Cardiac fibroblast (primary cell): Measurements from ENCODE around the gene CARD19.
"Not testable (repeated sequence)": the region's sequence is repeated elsewhere in the genome, so short reads cannot be mapped to it uniquely, and the experiment has no call there.

ENCODE experiments used
- DNase-seq, 2 donors: peaks; one replicate each; pipeline versions ENCODE4 v3.0.0 to v3.0.0-alpha.2; 2010; ENCODE audit warnings: low read depth in 2 of 2
- H3K4me3 ChIP-seq, 2 donors: replicated peaks in 1 of 2; 1 replicate in 1 of 2; 2 replicates in 1 of 2; pipeline ENCODE4 v1.5.1; 2011; ENCODE audit warnings: low read depth in 2 of 2, low read length in 2 of 2, mild to moderate bottlenecking in 2 of 2, moderate library complexity in 1 of 2
- TF ChIP-seq, protein P1 (sequence below): IDR thresholded peaks from one replicate; pipeline ENCODE4 v1.5.1; 2011; ENCODE audit warnings: low read depth, mild to moderate bottlenecking, low read length, inconsistent platforms

The CARD19 gene

GRCh38 chr9:93141771-93142483 is 45.9 kb downstream of the CARD19 start:
- H3K4me3 ChIP-seq, result no peak overlapping the region
- DNase-seq, result no peak
- TF ChIP-seq, protein P1, sequence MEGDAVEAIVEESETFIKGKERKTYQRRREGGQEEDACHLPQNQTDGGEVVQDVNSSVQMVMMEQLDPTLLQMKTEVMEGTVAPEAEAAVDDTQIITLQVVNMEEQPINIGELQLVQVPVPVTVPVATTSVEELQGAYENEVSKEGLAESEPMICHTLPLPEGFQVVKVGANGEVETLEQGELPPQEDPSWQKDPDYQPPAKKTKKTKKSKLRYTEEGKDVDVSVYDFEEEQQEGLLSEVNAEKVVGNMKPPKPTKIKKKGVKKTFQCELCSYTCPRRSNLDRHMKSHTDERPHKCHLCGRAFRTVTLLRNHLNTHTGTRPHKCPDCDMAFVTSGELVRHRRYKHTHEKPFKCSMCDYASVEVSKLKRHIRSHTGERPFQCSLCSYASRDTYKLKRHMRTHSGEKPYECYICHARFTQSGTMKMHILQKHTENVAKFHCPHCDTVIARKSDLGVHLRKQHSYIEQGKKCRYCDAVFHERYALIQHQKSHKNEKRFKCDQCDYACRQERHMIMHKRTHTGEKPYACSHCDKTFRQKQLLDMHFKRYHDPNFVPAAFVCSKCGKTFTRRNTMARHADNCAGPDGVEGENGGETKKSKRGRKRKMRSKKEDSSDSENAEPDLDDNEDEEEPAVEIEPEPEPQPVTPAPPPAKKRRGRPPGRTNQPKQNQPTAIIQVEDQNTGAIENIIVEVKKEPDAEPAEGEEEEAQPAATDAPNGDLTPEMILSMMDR, result no peak

DNA sequence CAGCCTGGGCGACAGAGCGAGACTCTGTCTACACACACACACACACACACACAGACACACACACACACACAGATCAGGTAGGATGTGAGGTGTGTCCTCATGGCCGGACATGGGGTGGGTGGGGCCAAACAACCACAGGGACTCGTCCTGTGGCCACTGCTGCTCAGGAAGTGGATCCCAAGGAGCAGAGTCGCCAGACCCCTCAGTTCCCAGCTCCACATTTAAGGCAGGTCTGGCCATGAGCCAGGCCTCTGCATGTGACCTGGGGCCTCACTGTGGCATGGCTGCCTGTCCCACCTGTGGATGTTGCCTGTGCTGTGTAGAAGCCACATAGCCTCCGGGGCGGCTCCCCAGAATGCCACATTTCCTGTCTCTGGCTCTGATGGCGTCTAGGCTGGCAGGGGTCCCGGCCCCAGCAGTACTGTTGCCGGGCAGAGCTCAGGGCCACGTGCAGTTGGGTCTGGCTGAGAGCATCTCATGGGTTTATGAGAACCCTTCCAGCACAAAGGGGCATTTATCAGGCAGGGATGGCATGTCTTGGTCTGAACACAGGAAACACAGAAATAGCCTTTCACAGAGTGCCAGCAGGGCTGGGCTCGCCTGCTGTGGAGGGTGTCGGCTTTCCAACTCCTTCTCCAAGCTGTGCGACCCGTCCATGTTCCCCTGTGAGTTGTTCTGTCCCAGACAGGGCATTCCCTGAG is 48.0 kb downstream of the CARD19 start:
- no peak for DNase-seq
- no peak overlapping the region for H3K4me3 ChIP-seq
- TF ChIP-seq, protein P1, result no peak

- peak in 1 of 2 donors; percentile 45 for DNase-seq
These were observed 50.7 kb downstream of the CARD19 start for GRCh38 chr9:93146696-93147095.

DNA sequence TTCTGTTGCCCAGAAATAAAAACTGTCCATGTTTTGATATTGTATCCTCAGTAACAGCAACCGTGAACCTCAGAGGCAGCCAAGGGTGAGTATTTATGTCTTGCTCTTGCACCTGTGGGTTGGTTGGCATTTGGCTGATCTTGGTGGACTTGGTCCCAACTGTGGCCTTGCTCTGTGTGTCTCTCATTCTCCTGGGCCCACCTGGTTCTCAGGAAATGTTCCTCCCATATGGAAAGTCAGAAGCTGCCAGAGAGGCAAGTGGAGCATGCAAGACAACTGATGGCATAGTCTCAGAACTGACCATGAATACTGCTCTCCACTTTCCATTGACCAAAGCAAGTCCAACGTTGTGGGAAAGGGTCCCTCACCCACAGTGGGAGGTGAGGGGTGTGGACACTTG is 51.6 kb downstream of the CARD19 start:
- H3K4me3 ChIP-seq, result no peak overlapping the region
- TF ChIP-seq, protein P1, result no peak
- no peak for DNase-seq

More at GRCh38 chr9:93146696-93147095, 50.7 kb downstream of the CARD19 start:
- H3K4me3 ChIP-seq, result not testable (repeated sequence)

DNA sequence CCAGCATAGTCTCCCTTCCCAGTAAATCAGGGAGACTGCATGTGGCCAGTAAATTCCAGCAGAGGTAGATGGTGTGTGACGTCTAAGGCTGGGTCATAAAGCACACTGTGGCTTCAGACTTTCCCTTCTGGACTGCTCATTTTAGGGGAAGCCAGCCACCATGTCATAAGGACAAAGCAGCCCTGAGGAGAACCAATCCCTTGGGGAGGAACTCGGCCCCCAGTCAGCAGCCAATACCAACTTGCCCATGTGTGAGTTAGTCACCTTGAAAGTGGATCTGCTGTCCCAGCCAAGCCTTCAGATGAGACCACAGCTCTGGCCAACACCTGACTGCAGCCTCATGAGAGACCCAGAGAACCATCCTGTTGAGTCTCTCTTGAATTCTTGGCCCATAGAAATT is 52.7 kb downstream of the CARD19 start:
- TF ChIP-seq, protein P1, result no peak
- no peak overlapping the region for H3K4me3 ChIP-seq
- no peak for DNase-seq

GRCh38 chr9:93149361-93149760 is 53.3 kb downstream of the CARD19 start:
- no peak overlapping the region for H3K4me3 ChIP-seq
- TF ChIP-seq, protein P1, result no peak
- peak in 1 of 2 donors; percentile 70 for DNase-seq

GRCh38 chr9:93151097-93151784 is 55.2 kb downstream of the CARD19 start:
- no peak for DNase-seq
- H3K4me3 ChIP-seq, result no peak overlapping the region
- TF ChIP-seq, protein P1, result no peak
